Neural cell (in vitro differentiated cells): ENCODE data around the gene CNTN4. TPM values are rescaled to one million over a fixed set of nuclear protein-coding genes. Genes with fewer than 3 reads are reported as not detected.

Experiments
- H2AFZ ChIP-seq: fragments of 200-600, 300-800 bp; sonication (generic), shearing (Covaris generic); 2 replicates; pipeline ENCODE4 v1.6.0; 2014; ENCODE audit warnings: low read depth, mild to moderate bottlenecking, antibody characterized with exemption, low read length, moderate library complexity
- H3F3A ChIP-seq: fragments of 200-600 bp; shearing (Covaris generic); 2 replicates; pipeline ENCODE4 v1.6.1; 2016; ENCODE audit warnings: mild to moderate bottlenecking, moderate library complexity, mixed read lengths, antibody characterized with exemption, low read length; ENCODE audit not compliant: insufficient read depth, poor library complexity, severe bottlenecking
- H3K27ac ChIP-seq: fragments of 200-600, 300-800 bp; sonication (generic), shearing (Covaris generic); 2 replicates; pipeline ENCODE4 v1.5.1; 2014; ENCODE audit warnings: mild to moderate bottlenecking, low read length, moderate library complexity
- H3K27me3 ChIP-seq: fragments of 300-800, 200-600 bp; sonication (generic), shearing (Covaris generic); 2 replicates; pipeline ENCODE4 v1.6.0; 2014; ENCODE audit warnings: mild to moderate bottlenecking, low read depth, low read length, moderate library complexity; ENCODE audit not compliant: insufficient read depth
- H3K36me3 ChIP-seq: fragments of 300-800, 200-600 bp; sonication (generic), shearing (Covaris generic); 2 replicates; pipeline ENCODE4 v1.5.1; 2014; ENCODE audit warnings: mild to moderate bottlenecking, antibody characterized with exemption, low read length, moderate library complexity; ENCODE audit not compliant: insufficient read depth
- H3K4me2 ChIP-seq: fragments of 300-800, 200-600 bp; sonication (generic), shearing (Covaris generic); 2 replicates; pipeline ENCODE4 v1.6.0; 2014; ENCODE audit warnings: mild to moderate bottlenecking, low read length
- H3K4me3 ChIP-seq: fragments of 300-800, 200-600 bp; sonication (generic), shearing (Covaris generic); 2 replicates; pipeline ENCODE4 v1.5.1; 2014; ENCODE audit warnings: mild to moderate bottlenecking, low read length, moderate library complexity
- H3K79me2 ChIP-seq: fragments of 200-600 bp; shearing (Covaris generic); replicated peaks from 2 replicates; pipeline ENCODE4 v1.6.0; 2014; ENCODE audit warnings: mild to moderate bottlenecking, low read length, moderate library complexity; ENCODE audit not compliant: insufficient read depth
- H3K9ac ChIP-seq: fragments of 300-800, 200-600 bp; sonication (generic), shearing (Covaris generic); 2 replicates; pipeline ENCODE4 v1.6.1; 2016; ENCODE audit warnings: mild to moderate bottlenecking, low read length, mixed read lengths
- H3K9me2 ChIP-seq: fragments of 200-600 bp; shearing (Covaris generic); 2 replicates; pipeline ENCODE4 v1.6.1; 2016; ENCODE audit warnings: mild to moderate bottlenecking, low read length, mixed read lengths; ENCODE audit not compliant: insufficient read depth
- H3K9me3 ChIP-seq: fragments of 200-600, 300-800 bp; sonication (generic), shearing (Covaris generic); 2 replicates; pipeline ENCODE4 v1.6.1; 2016; ENCODE audit warnings: mild to moderate bottlenecking, mixed run types, low read length, moderate library complexity, mixed read lengths
- H4K20me1 ChIP-seq: fragments of 200-600 bp; shearing (Covaris generic); 2 replicates; pipeline ENCODE4 v1.6.1; 2016; ENCODE audit warnings: mild to moderate bottlenecking, mixed run types; ENCODE audit not compliant: insufficient read depth
- EP300 ChIP-seq: fragments of 450-650 bp; conservative IDR thresholded peaks from 2 replicates; pipeline ENCODE4 v1.6.1; 2014; ENCODE audit warnings: antibody characterized with exemption, mild to moderate bottlenecking, moderate library complexity; ENCODE audit not compliant: poor library complexity, severe bottlenecking
- EZH2 ChIP-seq: fragments of 200-600, 300-800 bp; shearing (Covaris generic), sonication (generic); IDR thresholded peaks from 2 replicates; pipeline ENCODE4 v1.6.1; 2014; ENCODE audit warnings: antibody characterized with exemption, low read length, borderline replicate concordance, mild to moderate bottlenecking; ENCODE audit not compliant: insufficient read depth, poor library complexity, severe bottlenecking
- MXI1 ChIP-seq: fragments of 450-650 bp; conservative IDR thresholded peaks from 2 replicates; pipeline ENCODE4 v1.6.1; 2014; ENCODE audit warnings: antibody characterized with exemption, mild to moderate bottlenecking; ENCODE audit not compliant: poor library complexity, severe bottlenecking
- POLR2AphosphoS5 ChIP-seq: IDR thresholded peaks from 2 replicates; pipeline ENCODE4 v1.6.1; 2012
- RAD21 ChIP-seq: fragments of 450-650 bp; conservative IDR thresholded peaks from 2 replicates; pipeline ENCODE4 v1.6.1; 2014; ENCODE audit warnings: antibody characterized with exemption, mild to moderate bottlenecking, moderate library complexity
- SMC3 ChIP-seq: fragments of 450-650 bp; conservative IDR thresholded peaks from 2 replicates; pipeline ENCODE4 v1.6.1; 2014; ENCODE audit warnings: antibody characterized with exemption, mild to moderate bottlenecking, moderate library complexity; ENCODE audit not compliant: poor library complexity
- TAF1 ChIP-seq: IDR thresholded peaks from 2 replicates; pipeline ENCODE4 v1.6.1; 2012; ENCODE audit warnings: low read depth
- polyA plus RNA-seq: library from polyadenylated mRNA; depleted of rRNA; stranded (reverse); fragments of >200 nt; gene quantifications from 2 replicates; pipeline ENCODE4 v1.2.3, GENCODE V29; 2014
- TF ChIP-seq, protein P1 (sequence below): IDR thresholded peaks from 2 replicates; pipeline ENCODE4 v1.6.1; 2012; ENCODE audit warnings: borderline replicate concordance
- TF ChIP-seq, protein P2 (sequence below): fragments of 450-650 bp; IDR thresholded peaks from 2 replicates; pipeline ENCODE4 v1.5.1; 2014; ENCODE audit warnings: antibody characterized with exemption, mild to moderate bottlenecking, moderate library complexity; ENCODE audit not compliant: poor library complexity, severe bottlenecking

Gene CNTN4
- polyA plus RNA-seq, 1 donor from 2014 or later: 10.6 TPM

DNA sequence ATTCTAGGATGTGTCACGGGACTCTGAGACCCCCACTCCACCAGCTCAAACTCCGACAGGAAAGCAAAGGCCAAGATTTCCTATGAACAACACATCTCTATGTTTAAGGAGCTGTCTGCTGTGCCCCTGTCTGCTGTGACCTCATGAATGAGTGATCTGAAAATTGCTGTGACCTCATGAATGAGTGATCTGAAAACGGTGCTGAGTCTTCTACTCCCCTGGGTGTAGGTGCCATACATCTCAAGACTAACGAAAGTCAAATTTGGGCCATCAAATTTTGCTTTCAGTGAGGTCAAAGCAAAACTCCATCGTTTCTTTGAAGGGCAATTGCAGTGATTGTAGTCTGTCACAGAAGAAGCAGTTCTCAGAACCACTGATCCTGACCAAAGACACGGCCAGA lies 987.1 kb downstream of the CNTN4 start:
- no peak overlapping the region for H3K4me3 ChIP-seq
- H3K36me3 ChIP-seq: no peaks in the 10 kb centered on the region
- no peaks in the 10 kb centered on the region for H3K27me3 ChIP-seq
- H3K9me2 ChIP-seq: no peaks in the 10 kb centered on the region
- H3K9me3 ChIP-seq: no peaks in the 10 kb centered on the region
- H3K4me2 ChIP-seq: no peak overlapping the region
- H4K20me1 ChIP-seq: no peaks in the 10 kb centered on the region
- TF ChIP-seq, protein P1, sequence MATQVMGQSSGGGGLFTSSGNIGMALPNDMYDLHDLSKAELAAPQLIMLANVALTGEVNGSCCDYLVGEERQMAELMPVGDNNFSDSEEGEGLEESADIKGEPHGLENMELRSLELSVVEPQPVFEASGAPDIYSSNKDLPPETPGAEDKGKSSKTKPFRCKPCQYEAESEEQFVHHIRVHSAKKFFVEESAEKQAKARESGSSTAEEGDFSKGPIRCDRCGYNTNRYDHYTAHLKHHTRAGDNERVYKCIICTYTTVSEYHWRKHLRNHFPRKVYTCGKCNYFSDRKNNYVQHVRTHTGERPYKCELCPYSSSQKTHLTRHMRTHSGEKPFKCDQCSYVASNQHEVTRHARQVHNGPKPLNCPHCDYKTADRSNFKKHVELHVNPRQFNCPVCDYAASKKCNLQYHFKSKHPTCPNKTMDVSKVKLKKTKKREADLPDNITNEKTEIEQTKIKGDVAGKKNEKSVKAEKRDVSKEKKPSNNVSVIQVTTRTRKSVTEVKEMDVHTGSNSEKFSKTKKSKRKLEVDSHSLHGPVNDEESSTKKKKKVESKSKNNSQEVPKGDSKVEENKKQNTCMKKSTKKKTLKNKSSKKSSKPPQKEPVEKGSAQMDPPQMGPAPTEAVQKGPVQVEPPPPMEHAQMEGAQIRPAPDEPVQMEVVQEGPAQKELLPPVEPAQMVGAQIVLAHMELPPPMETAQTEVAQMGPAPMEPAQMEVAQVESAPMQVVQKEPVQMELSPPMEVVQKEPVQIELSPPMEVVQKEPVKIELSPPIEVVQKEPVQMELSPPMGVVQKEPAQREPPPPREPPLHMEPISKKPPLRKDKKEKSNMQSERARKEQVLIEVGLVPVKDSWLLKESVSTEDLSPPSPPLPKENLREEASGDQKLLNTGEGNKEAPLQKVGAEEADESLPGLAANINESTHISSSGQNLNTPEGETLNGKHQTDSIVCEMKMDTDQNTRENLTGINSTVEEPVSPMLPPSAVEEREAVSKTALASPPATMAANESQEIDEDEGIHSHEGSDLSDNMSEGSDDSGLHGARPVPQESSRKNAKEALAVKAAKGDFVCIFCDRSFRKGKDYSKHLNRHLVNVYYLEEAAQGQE: no peak
- TF ChIP-seq EP300 (no peak), MXI1 (no peak), SMC3 (no peak), TAF1 (no peak), POLR2AphosphoS5 (no peak)
- TF ChIP-seq, protein P2, sequence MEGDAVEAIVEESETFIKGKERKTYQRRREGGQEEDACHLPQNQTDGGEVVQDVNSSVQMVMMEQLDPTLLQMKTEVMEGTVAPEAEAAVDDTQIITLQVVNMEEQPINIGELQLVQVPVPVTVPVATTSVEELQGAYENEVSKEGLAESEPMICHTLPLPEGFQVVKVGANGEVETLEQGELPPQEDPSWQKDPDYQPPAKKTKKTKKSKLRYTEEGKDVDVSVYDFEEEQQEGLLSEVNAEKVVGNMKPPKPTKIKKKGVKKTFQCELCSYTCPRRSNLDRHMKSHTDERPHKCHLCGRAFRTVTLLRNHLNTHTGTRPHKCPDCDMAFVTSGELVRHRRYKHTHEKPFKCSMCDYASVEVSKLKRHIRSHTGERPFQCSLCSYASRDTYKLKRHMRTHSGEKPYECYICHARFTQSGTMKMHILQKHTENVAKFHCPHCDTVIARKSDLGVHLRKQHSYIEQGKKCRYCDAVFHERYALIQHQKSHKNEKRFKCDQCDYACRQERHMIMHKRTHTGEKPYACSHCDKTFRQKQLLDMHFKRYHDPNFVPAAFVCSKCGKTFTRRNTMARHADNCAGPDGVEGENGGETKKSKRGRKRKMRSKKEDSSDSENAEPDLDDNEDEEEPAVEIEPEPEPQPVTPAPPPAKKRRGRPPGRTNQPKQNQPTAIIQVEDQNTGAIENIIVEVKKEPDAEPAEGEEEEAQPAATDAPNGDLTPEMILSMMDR: no peak
- no peaks in the 10 kb centered on the region for H3K79me2 ChIP-seq
- no peak overlapping the region for H3K9ac ChIP-seq
- H3F3A ChIP-seq: no peaks in the 10 kb centered on the region
- H2AFZ ChIP-seq: no peak overlapping the region
- H3K27ac ChIP-seq: no peak overlapping the region

DNA sequence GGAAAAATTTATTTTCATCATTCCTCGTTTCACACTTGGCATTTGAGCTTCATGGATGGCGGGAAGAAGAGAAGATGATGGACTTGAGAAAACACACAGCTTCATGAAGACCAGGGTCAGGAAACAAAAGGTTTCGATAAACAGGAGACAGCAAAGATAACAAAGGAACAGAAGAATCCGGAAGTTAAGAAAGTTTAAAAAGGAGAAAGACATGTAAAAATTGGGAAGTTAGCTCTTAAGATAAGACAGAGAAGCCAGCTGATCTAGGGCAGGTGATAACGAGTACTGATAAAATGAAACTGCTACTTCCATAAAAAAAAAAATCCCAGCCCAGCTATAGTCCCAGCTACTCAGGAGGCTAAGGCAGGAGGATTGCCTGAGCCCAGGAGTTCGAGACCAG lies 987.6 kb downstream of the CNTN4 start:
- Histone ChIP-seq H3K4me3 (no peak overlapping the region), H3K9me2 (no peaks in the 10 kb centered on the region), H3K9me3 (no peaks in the 10 kb centered on the region), H3K27me3 (no peaks in the 10 kb centered on the region), H3K36me3 (no peaks in the 10 kb centered on the region), H3K9ac (no peak overlapping the region), H4K20me1 (no peaks in the 10 kb centered on the region), H3K27ac (no peak overlapping the region), H2AFZ (no peak overlapping the region), H3F3A (no peaks in the 10 kb centered on the region), H3K79me2 (no peaks in the 10 kb centered on the region), H3K4me2 (no peak overlapping the region)
- no peak for TF ChIP-seq EZH2

DNA sequence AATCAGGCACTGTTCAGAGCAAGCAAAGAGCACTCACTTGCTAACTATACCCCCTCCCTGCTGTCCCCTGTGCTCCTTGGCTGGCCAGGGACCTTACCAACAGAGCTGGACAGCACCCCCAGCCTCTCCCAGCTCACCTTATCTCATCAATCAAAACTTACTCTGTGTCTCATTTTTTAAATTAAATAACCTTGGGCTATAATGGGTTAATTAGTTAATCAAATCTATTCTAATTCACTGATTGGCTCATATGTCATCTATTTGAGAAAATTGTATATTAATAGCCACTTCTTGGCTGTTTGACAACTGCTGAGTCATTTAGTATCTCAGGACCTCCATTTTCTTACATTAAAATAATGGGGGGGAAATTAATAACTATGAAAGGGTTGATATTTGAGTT lies 988.6 kb downstream of the CNTN4 start:
- no peak overlapping the region for H3K4me2 ChIP-seq
- H3K9me2 ChIP-seq: no peaks in the 10 kb centered on the region
- H3K4me3 ChIP-seq: no peak overlapping the region
- no peaks in the 10 kb centered on the region for H4K20me1 ChIP-seq
- H3K36me3 ChIP-seq: no peaks in the 10 kb centered on the region
- H3K27ac ChIP-seq: no peak overlapping the region
- no peak for TF ChIP-seq TAF1
- TF ChIP-seq, protein P1: no peak
- TF ChIP-seq EZH2: no peak
- TF ChIP-seq POLR2AphosphoS5: no peak
- no peak for TF ChIP-seq RAD21
- no peak for TF ChIP-seq MXI1
- TF ChIP-seq, protein P2: no peak
- no peak for TF ChIP-seq SMC3
- TF ChIP-seq EP300: no peak
- H3K79me2 ChIP-seq: no peaks in the 10 kb centered on the region
- no peaks in the 10 kb centered on the region for H3K9me3 ChIP-seq
- H3K9ac ChIP-seq: no peak overlapping the region
- no peaks in the 10 kb centered on the region for H3F3A ChIP-seq
- no peak overlapping the region for H2AFZ ChIP-seq
- H3K27me3 ChIP-seq: no peaks in the 10 kb centered on the region
